Stimulated activated naive B cell treated with anti-CD40 and anti-IgM and Interleukin-4, amounts not matched to agents 10 μg/mL and 1 μg/mL and 100 μg/mL, for 72 hours (primary cell): ENCODE data around the gene RAI1.

ENCODE experiments used
- ATAC-seq, 2 donors: fragments of 150-1000 bp; cut with Tn5 transposase; replicated peaks; 2 replicates each; pipeline ENCODE4 v1.10.0; 2021; ENCODE audit warnings: moderate library complexity in 1 of 2
- DNase-seq: peaks from one replicate; pipeline ENCODE4 v3.0.0; 2021
- H3K27ac Mint-ChIP-seq: one replicate; pipeline ENCODE4 v1.8.0; 2022; ENCODE audit warnings: mild to moderate bottlenecking, mixed read lengths
- H3K27me3 Mint-ChIP-seq, 2 donors: one replicate each; pipeline ENCODE4 v1.8.0; 2022; ENCODE audit warnings: mixed read lengths in 2 of 2
- H3K36me3 Mint-ChIP-seq, 2 donors: one replicate each; pipeline ENCODE4 v1.8.0; 2022; ENCODE audit warnings: mixed read lengths in 2 of 2, mild to moderate bottlenecking in 1 of 2
- H3K4me1 Mint-ChIP-seq, 2 donors: one replicate each; pipeline ENCODE4 v1.8.0; 2022; ENCODE audit warnings: mixed read lengths in 2 of 2, mild to moderate bottlenecking in 1 of 2
- H3K4me3 Mint-ChIP-seq, 2 donors: one replicate each; pipeline ENCODE4 v1.8.0; 2022; ENCODE audit warnings: mild to moderate bottlenecking in 2 of 2, mixed read lengths in 2 of 2, moderate library complexity in 1 of 2
- H3K9me3 Mint-ChIP-seq, 2 donors: one replicate each; pipeline ENCODE4 v1.8.0; 2022; ENCODE audit warnings: mixed read lengths in 2 of 2, mild to moderate bottlenecking in 1 of 2

The RAI1 gene

DNA sequence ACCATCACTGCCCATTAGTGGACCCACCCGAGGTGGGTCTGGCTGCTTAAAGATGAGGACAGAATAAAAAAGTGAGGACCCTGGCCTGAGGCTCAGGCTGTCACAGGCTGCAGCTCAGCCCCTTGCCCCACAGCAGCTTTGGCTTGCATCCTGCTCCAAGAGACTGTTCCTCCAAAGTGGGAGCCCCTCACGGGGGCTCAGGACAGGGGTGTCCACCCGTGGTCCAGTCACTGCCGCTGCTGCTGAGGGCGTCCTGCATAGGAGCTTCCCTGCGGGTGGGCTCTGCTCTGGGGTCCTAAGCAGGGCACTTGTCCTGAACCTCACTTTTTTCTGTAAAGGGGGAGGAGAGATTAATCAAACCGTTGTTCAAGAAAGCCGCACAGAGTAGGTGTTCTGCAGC is 107.7 kb downstream of the RAI1 start:
- ATAC-seq (no peak), DNase-seq (no peak)
- H3K27me3 Mint-ChIP-seq: no peaks in the 10 kb centered on the region
- peaks cover 32 to 58% of the 10 kb centered on the region in 2 donors for H3K4me1 Mint-ChIP-seq
- no peak overlapping the region for H3K27ac Mint-ChIP-seq
- H3K4me3 Mint-ChIP-seq: no peak overlapping the region
- no peaks in the 10 kb centered on the region for H3K9me3 Mint-ChIP-seq
- H3K36me3 Mint-ChIP-seq: peaks cover 11 to 16% of the 10 kb centered on the region in 2 donors

DNA sequence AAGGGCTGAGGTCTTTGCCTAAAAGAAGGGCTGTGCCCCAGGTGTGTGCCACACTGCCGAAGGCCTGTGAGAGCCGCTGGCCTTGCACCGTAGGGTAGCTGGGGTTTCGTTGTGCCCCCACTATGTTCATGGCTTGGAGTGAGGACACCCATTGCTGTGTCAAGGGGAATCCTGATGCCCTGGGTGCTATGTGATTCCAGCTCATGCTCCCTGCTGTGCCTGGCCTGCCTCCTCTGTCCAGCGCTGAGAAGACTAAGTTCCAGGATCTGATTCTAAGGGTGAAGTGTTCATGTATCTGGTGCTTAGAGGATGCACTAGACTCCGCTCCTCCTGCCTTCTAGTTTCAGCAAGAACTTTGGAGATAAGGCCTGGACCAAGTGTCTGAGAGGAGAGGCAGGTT is 108.2 kb downstream of the RAI1 start:
- Mint-ChIP-seq H3K4me1 (peaks cover 29 to 55% of the 10 kb centered on the region in 2 donors), H3K36me3 (peaks cover 14 to 17% of the 10 kb centered on the region in 2 donors), H3K27me3 (no peaks in the 10 kb centered on the region), H3K9me3 (no peaks in the 10 kb centered on the region), H3K4me3 (no peak overlapping the region), H3K27ac (peak overlapping the region; percentile 47)
- DNase-seq (no peak), ATAC-seq (no peak)

DNA sequence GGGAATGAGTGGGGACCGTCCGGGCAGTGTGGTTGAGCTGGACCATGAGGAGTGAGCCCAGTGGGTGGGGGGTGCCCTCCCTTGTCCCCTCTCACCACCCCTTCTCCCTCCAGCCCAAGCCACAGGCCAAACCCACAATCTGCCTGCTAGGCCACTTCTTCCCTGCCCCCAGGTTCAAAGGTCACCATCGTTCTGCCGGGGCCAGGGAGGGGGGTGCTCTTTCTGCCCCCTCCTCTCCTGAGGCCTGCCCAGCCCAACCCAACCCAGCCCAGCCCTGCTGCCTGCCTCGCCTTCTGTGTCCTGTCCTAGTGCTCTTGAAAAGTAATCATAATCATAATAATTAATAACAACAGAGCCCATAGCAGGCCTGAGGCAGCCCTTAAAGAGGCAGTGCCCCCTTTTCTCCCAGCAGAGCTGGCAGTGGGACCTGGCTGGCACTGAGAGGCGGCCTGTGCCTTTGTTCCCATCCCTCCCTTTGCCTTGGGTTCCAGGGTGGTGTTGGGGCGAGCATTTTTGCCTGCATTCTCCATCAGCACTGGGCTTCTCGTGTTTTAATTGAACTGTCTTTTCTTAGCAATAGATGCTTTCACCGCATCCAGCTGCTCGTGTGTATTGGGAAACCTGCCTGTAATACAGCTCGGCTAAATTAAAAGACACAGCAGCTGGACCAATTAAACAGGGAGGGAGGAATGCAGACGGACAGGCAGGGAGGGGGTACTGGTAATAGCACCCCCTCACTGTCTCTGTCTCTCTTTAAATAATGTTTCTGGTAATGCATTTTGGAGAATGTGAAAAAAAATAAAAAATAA is 108.8 kb downstream of the RAI1 start:
- H3K27ac Mint-ChIP-seq: peak overlapping the region; percentile 47
- H3K9me3 Mint-ChIP-seq: no peaks in the 10 kb centered on the region
- no peak overlapping the region for H3K4me3 Mint-ChIP-seq
- DNase-seq (no peak), ATAC-seq (no peak)
- H3K27me3 Mint-ChIP-seq: no peaks in the 10 kb centered on the region
- peaks cover 18% of the 10 kb centered on the region in 2 donors for H3K36me3 Mint-ChIP-seq
- H3K4me1 Mint-ChIP-seq: peaks cover 24 to 49% of the 10 kb centered on the region in 2 donors

DNA sequence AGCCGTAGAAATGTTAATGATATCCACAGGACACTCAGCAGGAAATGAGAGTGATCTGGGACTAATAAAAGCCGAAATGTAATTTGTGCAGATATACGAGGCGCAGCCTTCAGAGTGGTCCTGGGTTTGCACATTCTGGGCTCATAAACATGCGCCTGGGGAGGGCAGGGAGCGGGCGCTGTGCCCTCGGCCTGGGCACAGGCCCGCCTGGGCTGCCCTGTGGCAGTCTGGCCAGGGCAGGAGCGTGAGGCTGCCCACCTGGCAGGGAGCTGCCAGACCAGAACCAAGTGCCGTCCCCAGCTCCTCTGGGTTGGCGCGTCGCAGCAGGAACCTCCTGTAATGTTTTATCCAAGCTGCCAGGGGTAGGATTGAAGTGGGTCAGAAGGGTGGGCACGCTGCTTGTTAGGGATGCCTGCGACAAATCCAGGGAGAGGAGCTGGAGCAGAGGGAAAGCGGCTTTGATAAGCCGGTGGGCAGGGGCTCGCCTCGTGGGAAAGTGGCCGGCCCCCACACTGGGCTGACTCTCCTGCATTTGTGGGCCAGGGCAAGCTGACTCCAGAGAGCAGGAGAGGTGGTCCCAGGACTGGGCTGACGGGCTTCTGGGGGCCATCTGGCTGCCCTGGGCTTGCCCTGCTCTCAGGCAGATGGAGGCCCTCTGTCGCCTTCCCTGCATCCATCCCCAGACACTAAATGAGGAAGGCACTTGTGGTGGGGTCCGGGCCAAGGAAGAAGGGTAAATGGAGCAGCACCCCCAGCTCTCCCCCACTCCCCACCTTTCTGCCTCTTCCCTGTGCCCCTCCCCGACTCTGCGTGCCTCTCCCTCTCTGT is 109.6 kb downstream of the RAI1 start:
- H3K4me3 Mint-ChIP-seq: no peak overlapping the region
- no peaks in the 10 kb centered on the region for H3K9me3 Mint-ChIP-seq
- peak overlapping the region; percentile 34 for H3K27ac Mint-ChIP-seq
- H3K36me3 Mint-ChIP-seq: peaks cover 20 to 21% of the 10 kb centered on the region in 2 donors
- ATAC-seq (no peak), DNase-seq (no peak)
- no peaks in the 10 kb centered on the region for H3K27me3 Mint-ChIP-seq
- H3K4me1 Mint-ChIP-seq: peaks cover 19 to 44% of the 10 kb centered on the region in 2 donors

DNA sequence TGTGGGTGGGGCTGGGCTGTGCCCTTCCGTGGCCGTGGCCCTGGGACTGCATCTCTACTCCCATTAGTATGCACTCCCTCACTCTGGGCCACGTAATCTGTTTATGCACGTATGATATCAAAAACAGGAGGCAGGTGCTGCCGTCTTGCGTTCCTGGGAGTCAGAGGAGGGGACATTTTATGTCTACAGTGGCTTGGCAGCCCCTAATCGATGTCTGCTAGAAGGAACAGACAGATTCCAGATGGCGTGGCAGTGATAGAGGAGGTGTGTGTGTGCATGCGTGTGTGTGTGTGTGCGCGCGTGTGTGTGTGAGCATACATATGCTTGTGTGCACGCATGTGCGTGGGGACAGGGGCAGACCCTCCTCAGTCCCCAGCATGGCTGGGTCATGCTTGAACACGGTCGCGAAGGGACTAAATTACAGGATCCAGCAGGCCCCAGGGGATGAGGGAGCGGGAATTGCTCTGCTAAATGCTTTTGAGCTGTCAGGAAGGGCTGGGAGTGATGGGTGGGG is 110.8 kb downstream of the RAI1 start:
- H3K27ac Mint-ChIP-seq: peak overlapping the region; percentile 82
- no peaks in the 10 kb centered on the region for H3K27me3 Mint-ChIP-seq
- H3K4me1 Mint-ChIP-seq: peaks cover 19 to 37% of the 10 kb centered on the region in 2 donors
- peak overlapping the region; percentile 52 to 61 for H3K4me3 Mint-ChIP-seq
- H3K9me3 Mint-ChIP-seq: no peaks in the 10 kb centered on the region
- no peak for DNase-seq
- no peak for ATAC-seq
- peaks cover 24 to 26% of the 10 kb centered on the region in 2 donors for H3K36me3 Mint-ChIP-seq

DNA sequence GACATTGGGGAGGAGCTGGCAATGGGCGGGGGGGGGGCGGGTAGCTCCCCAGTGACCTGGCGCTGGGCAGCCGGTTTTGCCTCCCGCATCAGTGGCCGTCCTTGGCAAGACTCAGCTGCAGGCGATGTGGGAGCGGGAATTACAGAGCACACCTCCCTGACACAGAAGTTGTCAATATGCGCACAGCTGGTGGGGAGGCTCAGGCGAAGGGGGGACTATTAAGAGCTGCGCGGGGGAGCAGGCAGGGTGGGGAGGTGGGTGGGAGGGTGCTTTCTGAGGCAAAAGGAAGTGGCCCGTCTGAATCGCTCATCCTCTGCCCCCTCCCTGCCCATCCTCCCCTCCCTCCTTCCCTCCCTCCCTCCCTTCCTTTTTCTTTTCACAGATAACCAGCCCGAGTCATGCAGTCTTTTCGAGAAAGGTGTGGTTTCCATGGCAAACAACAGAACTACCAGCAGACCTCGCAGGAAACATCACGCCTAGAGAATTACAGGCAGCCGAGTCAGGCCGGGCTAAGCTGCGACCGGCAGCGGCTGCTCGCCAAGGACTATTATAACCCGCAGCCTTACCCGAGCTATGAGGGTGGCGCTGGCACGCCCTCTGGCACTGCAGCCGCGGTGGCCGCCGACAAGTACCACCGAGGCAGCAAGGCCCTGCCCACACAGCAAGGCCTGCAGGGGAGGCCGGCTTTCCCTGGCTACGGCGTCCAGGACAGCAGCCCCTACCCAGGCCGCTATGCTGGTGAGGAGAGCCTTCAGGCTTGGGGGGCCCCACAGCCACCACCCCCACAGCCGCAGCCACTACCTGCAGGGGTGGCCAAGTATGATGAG is 111.5 kb downstream of the RAI1 start:
- Mint-ChIP-seq H3K9me3 (no peaks in the 10 kb centered on the region), H3K36me3 (peaks cover 28 to 31% of the 10 kb centered on the region in 2 donors), H3K27me3 (no peaks in the 10 kb centered on the region), H3K27ac (no peak overlapping the region), H3K4me1 (peaks cover 19 to 37% of the 10 kb centered on the region in 2 donors), H3K4me3 (peak overlapping the region; percentile 62 to 64)
- DNase-seq: no peak
- peak; percentile 79 to 82 for ATAC-seq

GRCh38 chr17:17793378-17794214 is 112.3 kb downstream of the RAI1 start:
- Mint-ChIP-seq H3K36me3 (peaks cover 32 to 36% of the 10 kb centered on the region in 2 donors), H3K27ac (no peak overlapping the region), H3K4me1 (peaks cover 19 to 37% of the 10 kb centered on the region in 2 donors), H3K9me3 (no peaks in the 10 kb centered on the region), H3K4me3 (no peak overlapping the region), H3K27me3 (no peaks in the 10 kb centered on the region)
- ATAC-seq (no peak), DNase-seq (no peak)

DNA sequence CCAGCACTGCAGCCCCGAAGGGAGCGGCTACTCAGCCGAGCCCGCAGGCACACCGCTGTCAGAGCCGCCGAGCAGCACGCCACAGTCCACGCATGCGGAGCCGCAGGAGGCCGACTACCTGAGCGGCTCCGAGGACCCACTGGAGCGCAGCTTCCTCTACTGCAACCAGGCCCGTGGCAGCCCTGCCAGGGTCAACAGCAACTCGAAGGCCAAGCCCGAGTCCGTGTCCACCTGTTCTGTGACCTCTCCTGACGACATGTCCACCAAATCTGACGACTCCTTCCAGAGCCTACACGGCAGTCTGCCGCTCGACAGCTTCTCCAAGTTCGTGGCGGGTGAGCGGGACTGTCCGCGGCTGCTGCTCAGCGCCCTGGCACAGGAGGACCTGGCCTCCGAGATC is 113.1 kb downstream of the RAI1 start:
- H3K27ac Mint-ChIP-seq: peak overlapping the region; percentile 42
- no peak overlapping the region for H3K4me3 Mint-ChIP-seq

DNA sequence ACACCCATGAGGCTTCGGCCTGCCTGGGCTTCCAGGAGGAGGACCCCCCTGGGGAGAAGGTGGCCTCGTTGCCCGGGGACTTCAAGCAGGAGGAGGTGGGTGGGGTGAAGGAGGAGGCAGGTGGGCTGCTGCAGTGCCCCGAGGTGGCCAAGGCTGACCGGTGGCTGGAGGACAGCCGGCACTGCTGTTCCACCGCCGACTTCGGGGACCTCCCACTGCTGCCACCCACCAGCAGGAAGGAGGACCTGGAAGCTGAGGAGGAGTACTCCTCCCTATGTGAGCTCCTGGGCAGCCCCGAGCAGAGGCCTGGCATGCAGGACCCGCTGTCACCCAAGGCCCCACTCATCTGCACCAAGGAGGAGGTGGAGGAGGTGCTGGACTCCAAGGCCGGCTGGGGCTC is 114.0 kb downstream of the RAI1 start:
- peaks cover 17 to 29% of the 10 kb centered on the region in 2 donors for H3K4me1 Mint-ChIP-seq
- peaks cover 34 to 38% of the 10 kb centered on the region in 2 donors for H3K36me3 Mint-ChIP-seq
- no peaks in the 10 kb centered on the region for H3K27me3 Mint-ChIP-seq
- DNase-seq: no peak
- no peak overlapping the region for H3K4me3 Mint-ChIP-seq
- H3K9me3 Mint-ChIP-seq: no peaks in the 10 kb centered on the region
- no peak for ATAC-seq
- H3K27ac Mint-ChIP-seq: no peak overlapping the region

More for the DNA sequence above, 113.1 kb downstream of the RAI1 start:
- no peak for ATAC-seq
- Mint-ChIP-seq H3K27me3 (no peaks in the 10 kb centered on the region), H3K4me1 (peaks cover 19 to 34% of the 10 kb centered on the region in 2 donors), H3K9me3 (no peaks in the 10 kb centered on the region), H3K36me3 (peaks cover 34 to 37% of the 10 kb centered on the region in 2 donors)
- DNase-seq: no peak

GRCh38 chr17:17795946-17796786 is 114.9 kb downstream of the RAI1 start:
- H3K9me3 Mint-ChIP-seq: no peaks in the 10 kb centered on the region
- H3K4me3 Mint-ChIP-seq: no peak overlapping the region
- H3K36me3 Mint-ChIP-seq: peaks cover 34 to 42% of the 10 kb centered on the region in 2 donors
- no peaks in the 10 kb centered on the region for H3K27me3 Mint-ChIP-seq
- no peak overlapping the region for H3K27ac Mint-ChIP-seq
- no peak for ATAC-seq
- no peak for DNase-seq
- H3K4me1 Mint-ChIP-seq: peaks cover 15 to 29% of the 10 kb centered on the region in 2 donors

DNA sequence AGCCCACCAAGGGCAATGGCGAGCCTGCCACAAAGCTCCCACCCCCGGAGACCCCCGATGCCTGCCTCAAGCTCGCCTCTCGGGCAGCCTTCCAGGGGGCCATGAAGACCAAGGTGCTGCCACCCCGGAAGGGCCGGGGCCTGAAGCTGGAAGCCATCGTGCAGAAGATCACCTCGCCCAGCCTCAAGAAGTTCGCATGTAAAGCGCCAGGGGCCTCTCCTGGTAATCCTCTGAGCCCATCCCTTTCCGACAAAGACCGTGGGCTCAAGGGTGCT is 115.5 kb downstream of the RAI1 start:
- peaks cover 34 to 39% of the 10 kb centered on the region in 2 donors for H3K36me3 Mint-ChIP-seq
- no peaks in the 10 kb centered on the region for H3K27me3 Mint-ChIP-seq
- DNase-seq (no peak), ATAC-seq (no peak)
- peaks cover 10 to 24% of the 10 kb centered on the region in 2 donors for H3K4me1 Mint-ChIP-seq
- H3K27ac Mint-ChIP-seq: no peak overlapping the region
- H3K9me3 Mint-ChIP-seq: no peaks in the 10 kb centered on the region
- no peak overlapping the region for H3K4me3 Mint-ChIP-seq

GRCh38 chr17:17797119-17797809 is 116.0 kb downstream of the RAI1 start:
- no peak overlapping the region for H3K27ac Mint-ChIP-seq
- ATAC-seq: no peak

More at GRCh38 chr17:17797119-17797809, 116.0 kb downstream of the RAI1 start:
- peaks cover 38 to 41% of the 10 kb centered on the region in 2 donors for H3K36me3 Mint-ChIP-seq
- H3K4me3 Mint-ChIP-seq: no peak overlapping the region
- peaks cover 5 to 19% of the 10 kb centered on the region in 2 donors for H3K4me1 Mint-ChIP-seq
- no peaks in the 10 kb centered on the region for H3K9me3 Mint-ChIP-seq
- H3K27me3 Mint-ChIP-seq: no peaks in the 10 kb centered on the region
- no peak for DNase-seq
